SKM-1 (cell line): ENCODE results near the gene KIF6.

Source experiments
- DNase-seq: peaks from one replicate; lab custom pipeline; 2025; ENCODE audit not compliant: unreplicated experiment; lab: John Stamatoyannopoulos, UW

The KIF6 gene

DNA sequence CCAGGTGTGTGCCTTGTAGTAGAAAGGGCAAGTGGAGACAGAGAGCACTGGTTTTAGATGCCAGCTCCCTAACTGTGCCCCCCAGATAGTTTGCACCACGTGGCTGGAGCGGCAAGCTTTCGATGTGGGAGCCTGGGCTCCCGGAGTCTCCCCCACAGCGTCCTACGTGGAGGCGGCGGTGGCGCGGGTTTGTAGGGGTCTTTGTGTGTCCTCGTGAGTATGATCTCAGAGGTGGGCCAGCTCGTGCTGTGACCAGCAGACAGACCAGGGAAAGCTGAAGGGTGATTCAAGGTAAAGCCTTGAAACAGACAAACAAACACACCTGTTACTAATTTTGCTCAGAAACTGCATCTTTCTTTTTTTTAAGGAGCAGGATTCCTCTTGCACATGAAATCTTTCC is 397.1 kb downstream of the KIF6 start:
- no peak for DNase-seq

DNA sequence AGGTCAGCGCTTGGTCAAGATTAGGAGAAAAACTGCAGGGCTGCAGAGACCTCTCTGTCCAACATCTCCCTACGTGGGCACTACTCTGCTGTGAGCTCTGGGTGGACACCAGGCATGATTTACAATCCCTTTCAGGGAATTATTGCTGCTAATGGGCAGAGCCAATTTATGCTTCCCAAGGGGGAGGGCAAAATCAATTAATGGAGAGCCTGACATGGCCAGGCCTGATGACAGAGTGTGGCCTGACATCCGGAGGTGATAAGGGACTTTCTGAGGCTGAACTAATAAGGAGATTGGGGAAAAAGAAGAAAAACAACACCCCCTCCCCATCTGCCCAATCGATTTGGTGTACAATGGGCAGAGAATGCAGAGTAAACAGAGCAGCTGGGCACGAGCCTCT is 397.7 kb downstream of the KIF6 start:
- no peak for DNase-seq

DNA sequence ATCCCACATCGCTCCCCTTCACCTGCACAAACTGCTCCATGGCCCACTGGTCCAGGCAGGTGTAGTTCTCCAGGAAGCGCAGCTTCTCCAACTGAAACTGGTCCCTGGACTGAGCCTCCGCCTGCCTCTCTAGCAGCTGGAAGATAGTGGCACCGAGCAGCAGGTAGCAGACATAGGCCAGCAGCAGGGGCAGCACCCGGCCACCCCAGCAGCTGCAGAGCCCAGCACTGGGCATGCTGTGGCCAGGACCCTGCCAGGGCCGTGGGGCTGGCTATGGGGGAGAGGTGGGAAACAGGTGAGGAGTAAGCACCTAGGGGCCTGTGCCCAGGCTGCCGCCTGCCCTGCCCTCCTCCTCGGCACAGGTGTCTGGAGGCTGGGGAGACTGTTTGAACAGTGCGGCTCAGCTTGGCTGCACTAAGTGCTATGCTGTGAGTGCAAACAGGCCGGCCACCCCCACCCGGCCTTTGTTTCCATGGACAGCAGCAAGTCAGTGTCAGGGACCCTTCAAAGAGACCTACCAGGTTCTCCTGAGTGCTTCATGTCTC is 402.8 kb downstream of the KIF6 start, which contains the start of gene KCNK16:
Gene KCNK16 (minus strand): TSS at position 397 of the 545 bp plus-strand sequence. CDS start 162 bp downstream, at position 235.
- no peak for DNase-seq

DNA sequence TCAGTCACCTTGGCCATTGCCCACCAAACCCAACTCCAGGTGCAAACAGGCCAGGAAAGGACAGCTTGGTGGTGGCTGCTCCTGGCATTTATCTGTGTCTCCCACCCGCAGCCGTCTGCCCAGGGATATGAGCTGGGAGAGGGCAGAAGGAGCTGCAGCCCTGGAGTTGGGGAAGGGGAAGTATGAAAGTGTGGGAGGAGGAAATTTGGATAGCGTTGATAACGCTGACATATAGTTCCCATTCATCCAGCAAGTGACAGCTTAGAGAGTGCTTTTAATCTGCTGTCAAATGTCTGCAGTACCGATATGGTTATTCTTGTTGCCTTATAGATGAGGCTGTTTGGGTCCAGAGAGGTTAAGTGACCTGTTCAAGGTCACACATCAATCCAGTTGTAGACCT is 403.4 kb downstream of the KIF6 start:
- no peak for DNase-seq

DNA sequence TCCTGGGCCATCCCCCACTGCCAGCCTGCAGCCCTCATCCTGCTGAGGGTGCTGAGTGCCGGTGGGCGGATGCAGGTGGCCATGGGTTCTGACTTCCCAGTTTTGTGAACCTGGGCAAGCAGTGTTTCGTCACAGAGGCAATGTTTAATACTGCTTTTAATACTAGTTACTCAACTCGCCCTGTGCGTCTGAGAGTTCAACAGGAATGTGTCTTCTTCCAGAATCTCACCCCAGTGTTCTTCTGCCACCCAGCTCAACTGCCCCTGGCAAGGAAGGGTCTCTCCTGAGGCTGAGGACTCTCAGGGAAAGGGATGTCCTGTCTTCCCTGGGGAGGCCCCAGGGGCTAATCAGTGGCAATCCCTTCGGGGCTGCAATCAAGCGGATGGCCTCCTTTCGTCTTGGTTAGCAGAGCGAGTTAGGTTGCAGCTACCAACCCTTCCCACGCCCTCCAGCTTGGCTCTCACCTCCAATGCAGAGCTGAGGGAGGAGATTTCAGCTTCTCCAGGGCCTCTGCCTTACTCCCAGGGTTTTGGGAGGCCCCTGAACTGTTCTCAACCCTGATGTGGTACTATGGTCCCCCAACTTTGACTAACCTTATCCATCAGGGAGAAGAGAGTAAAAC is 404.7 kb downstream of the KIF6 start:
- DNase-seq: no peak

DNA sequence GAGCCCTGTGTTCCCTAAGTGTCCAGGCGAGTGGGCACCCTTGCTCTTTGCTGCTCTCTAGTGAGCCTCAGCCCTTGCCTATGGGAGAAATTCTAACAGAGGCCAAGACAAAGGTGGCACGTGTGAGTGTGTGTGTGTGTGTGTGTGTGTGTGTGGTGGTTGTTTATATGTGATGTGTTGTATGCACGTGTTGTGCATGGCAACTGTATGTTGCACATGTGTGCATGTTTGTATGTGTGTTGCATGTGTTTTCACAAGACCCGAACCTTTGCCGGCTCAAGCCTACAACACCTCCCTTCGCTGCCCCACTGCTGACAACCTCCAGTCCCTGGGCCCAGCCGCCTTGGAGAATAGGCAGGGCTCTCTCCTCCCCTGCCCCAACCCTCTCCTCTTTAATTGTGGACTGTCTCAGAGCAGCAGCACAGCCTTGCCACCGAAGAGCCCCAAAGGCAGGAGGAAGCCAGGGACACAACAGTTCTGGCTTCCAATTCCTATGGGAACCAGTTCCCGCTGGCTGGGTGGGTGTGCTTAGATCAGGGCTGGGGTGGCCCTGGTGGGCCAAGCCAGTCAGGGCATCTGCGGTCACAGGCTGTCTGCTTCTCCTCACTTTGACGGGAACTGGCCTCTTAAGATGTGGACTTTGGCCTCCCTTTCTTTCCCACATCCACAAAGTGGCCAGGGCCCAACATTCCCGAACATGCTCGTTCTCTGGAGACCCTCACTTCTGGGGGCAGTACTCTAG is 405.4 kb downstream of the KIF6 start:
- no peak for DNase-seq

DNA sequence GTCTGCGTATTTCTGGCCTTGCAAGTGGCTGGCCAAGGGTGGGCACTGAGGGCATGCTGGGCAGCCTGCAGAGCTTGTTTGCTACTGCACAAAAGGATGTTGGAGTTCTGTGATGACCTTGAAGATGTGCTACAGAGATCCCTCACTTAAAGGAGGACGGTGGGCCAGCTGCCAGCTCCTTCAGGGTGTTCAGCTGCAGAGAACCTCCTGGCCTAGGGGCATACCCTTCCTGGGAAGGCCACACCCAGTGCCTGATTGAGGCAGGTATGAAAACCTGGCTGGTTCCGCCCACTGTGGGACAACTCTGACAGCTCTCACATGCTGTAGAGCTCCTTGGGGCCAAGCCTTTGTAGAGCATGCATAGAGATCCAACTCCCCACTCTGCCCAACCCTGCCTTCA is 408.0 kb downstream of the KIF6 start:
- DNase-seq: no peak

DNA sequence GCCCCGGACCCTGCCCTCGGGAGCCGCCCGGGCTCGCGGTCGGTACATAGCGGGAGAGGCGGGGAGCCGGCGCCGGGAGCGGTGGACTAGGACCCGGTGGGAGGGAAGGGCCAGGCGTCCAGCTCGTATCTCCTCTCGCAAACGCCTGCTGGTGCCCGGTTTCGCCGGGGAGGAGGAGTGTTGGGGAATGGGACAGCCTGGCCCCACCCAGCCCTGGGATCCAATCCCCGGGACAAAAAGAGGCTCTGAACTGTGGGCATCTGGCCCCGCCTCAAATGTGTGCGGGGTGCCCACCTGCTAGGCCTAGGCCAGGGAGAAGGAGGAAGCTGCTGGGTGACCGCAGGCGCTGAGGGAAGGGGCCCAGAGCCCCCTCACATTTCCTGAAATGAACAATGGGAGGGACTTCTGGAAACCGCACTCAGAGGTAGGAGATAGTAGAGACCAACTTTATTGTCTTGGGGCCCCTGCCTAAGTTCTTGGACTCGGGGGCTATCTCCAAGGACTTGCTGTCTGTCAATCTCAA is 410.9 kb downstream of the KIF6 start, which contains the start of gene KCNK17:
Gene KCNK17 (minus strand): TSS at position 147 of the 523 bp plus-strand sequence. CDS start 99 bp downstream, at position 48.
- DNase-seq: no peak

DNA sequence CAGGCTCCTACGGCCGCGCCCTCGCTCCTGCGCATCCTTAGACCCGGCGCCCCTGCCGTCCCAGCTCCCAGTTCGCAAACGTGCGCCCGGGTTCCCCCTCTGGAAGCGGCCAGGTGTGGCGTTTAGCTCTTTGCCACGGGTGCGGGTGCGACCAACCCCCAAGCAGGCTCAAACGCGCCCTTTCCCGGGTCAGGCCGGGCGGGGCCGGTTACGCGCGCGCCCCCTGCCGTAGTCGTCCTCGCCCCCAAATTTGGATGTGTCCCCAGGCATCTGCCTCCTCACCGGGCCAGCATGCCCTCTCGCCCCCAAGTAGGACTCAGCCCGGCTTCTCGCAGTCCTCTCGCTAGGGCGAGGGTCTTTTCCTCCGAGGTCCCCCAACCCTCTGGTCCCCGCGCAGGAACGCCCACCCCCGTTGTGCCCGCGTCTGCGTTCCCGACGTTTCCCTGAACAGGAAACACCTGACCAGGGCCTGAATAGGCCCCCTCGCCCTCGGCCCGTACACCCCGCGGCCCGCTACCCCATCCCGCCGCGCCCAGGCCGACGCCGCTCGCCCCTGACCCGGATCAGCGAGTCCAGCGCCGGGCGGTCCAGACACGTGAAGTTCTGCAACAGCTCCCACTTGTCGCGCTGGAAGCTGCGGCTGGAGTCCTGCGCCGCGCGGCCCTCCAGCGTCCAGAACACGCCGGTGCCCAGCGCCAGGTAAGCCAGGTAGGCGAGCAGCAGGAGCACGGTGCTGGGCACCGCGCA is 411.5 kb downstream of the KIF6 start:
- DNase-seq: no peak

DNA sequence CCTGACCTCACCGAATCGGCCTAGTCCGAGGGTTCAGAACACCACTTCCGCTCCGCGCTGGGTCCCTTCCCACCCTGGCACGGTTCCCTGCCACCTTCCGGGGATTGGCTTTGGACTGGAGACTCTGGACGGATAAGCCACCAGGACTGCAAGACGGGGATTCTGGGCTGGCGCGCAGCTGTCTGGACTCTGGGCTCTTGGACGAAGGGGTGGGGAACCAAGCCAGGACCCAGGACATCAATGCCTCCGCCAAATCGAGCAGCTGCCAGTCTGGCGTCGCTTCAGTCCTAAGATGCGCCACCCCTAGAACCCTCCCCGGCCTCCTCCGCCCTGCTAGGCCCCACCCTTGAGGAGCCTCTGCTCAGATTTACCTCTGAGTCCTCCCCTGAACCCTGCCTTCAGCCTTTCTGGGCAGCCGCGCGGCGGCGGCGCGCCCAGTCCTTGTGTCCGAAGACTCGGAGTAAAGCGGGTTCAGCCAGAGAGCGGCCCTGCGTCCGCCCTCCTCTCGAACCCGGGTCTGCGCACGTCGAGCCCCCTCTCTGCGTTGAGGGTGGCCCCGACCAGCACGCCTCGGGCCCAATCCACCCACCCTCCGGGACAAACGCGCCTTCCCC is 412.2 kb downstream of the KIF6 start:
- no peak for DNase-seq

DNA sequence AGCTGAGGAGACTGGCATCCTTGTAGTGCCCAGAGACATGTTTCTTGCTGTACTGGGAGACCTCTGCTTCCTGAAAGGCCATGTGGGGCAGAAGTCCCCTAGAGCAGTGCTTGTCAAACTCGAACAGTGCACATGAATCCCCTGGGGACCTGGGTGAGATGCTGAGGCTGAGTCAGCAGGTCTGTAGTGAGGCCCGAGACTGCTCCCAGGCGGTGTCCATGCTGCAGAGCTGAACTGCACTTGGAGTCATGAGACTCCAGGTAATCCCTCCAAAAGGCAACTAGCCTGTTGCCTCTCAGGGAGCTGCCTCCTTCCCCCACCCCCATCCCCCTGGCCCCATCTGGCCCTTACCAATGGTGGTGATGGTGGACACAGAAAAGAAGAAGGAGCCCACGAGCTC is 414.7 kb downstream of the KIF6 start:
- no peak for DNase-seq

DNA sequence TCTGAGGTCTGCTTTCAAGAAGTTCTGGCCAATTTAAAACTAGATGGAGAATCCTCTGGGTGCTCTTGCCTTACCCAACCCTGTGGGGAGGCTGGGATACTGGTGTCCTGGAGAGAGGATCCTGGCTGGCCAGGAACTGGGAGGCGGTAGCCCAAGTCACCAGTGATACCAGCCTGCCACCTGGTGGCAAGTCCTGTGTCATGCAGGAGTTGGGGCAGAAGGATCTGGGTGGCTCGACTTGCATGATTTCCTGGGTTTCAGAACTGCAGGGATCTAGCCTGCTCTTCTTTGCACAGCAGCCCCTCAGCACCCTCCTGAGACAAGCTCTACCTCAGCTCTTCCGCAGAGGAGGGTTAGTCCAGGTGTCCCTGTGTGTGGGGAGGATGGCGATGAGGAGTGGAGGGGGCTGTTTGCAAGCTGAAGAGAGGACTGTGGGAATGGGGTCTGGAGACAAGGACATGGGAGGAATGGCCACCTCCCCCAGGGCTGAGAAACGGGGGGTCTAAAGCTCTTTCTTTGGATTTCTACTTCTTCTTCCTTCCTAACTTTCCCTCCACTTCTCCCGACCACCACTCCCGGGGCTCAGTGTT is 415.2 kb downstream of the KIF6 start:
- DNase-seq: no peak

DNA sequence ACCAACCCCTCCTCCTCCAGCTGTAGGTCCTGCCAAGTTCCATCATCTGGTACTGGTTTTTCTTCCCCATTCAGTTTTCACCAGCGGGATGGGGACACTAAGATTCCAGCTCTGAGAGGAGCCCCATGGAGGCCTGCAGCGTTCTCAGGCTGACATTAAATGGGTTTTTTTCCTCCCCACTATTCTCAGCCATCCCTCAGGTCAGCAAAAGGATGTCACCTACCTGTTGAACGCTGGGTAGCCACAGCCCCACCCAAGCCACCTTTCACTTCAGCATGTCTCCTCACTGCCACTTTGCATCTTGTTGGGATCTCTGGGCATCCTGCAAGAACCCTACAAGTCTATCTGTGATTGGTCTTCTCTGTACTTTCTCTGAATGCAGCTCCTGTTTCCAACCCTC is 417.7 kb downstream of the KIF6 start:
- DNase-seq: no peak

DNA sequence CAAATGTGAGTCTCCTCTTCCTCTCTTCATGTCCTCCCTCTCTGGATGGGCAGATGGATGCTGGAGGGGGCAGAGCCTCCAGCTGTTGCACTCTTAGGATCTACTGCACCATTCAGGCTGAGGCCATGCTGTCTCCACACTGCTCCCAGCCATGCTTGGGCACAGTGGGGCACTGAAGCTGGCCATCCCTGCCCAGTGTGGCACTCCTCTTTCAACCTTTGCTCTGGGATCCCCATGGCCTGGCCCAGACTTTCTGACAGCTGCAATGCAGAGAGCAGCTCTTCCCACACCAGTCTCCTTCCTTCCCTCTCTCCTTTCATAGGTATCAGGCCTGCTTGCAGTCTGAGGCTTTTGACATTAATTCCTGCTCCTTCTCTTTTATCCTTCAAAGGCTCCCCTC is 420.3 kb downstream of the KIF6 start:
- no peak for DNase-seq

DNA sequence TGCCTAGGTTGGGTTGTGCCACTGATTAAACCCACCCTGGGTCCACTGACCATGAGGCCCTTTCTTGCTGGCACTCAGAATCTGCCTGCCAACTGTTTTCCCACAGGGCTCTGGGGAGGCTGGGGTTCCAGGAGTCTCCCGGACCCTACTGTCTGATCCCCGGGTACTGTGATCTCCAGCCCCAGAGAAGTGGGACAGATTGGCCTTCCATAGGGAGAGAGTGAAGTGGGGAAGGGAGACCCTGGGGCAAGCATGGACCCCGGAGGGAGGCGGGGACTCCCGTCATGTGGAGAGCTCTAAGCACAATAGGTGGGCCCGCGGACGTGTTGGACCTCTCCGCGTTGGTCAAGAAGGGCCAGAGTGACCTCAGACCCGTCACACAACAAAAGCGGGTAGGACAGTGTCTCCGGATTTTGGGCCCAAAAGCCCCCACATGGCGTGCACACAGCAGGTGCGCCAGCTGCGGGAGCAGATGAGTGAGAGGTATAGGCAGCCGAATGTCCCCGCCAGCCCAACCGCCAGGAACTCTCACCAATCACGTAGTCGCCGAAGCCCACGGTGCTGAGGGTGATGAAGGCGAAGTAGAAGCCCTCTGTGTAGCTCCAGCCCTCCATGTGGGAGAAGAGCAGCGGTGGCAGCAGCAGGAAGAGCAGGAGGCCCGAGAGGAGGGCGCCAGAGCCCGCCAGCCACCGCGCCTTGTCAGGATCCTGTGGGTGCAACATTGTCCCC is 421.6 kb downstream of the KIF6 start:
- no peak for DNase-seq

DNA sequence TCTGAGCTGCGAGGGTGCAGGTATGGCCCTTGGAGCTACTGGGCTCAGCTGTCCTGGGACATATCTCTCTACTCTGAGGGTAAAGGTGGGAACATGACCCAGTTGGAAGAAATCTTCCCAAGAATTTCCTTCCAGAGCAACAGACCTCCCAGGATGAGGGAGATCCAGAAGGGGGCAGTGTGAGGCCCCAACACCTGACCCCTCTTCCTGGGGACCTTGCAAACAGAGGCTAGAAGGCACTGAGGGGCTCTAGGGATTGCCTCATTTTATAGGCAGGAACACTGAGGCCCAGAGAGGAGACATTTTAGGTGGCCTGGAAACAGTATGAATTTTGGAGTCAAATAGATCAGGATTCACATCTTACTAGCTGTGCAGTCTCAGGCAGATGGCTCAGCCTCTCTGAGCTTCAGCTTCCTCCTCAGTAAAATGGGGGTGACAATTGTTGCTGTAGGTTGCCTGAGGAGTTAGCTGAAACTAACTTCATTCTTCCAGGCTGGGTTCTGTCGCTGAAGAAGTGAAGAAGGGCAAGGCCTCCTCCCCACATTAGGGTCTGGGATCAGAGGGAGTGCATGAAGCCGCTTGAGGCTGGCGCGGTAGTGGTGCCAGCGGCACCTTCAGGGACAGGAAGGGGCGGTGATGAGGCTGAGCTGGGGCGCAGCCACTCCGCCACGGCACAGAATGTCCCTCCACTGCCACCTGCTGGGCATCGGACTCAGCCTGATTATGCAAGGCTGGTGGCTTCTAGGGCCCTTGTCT is 422.4 kb downstream of the KIF6 start:
- DNase-seq: peak; percentile 61

DNA sequence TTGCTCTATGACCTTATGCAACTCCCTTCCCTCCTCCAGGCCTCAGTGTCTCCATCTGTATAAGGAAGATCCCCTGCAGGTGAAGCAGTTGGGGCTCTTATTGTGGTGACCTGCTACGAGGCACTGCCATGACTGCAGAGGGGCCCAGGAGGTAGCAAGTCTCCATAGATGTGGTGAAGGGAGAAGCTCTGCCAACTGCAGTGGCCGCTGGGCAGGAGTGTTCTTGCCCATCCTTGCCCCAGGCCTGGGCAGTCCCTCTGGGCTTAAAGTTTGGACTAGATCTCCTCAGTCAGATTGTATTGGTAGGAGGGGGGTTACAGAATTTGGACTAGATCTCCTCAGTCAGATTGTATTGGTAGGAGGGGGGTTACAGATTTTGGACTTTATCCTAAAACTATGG is 423.2 kb downstream of the KIF6 start:
- DNase-seq: no peak

DNA sequence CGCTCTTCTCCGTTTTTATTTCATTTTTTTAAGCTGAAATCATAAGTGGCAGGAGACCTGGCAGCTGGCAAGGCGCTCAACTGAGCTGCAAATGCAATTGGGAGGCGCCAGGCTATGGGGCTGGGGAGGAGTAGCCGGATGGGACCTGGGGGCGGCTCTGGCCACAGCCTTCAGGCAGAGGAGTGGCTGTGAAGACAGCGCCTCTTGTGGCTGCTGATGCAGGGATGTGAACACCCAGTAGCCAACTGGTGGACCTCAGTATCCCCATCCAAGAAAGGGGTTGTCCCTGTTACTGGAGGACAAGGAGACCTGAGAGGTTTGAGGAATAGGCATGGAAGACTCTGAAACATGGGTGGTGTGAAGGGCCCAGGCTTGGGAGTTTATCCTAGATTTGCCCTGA is 423.6 kb downstream of the KIF6 start:
- DNase-seq: no peak

DNA sequence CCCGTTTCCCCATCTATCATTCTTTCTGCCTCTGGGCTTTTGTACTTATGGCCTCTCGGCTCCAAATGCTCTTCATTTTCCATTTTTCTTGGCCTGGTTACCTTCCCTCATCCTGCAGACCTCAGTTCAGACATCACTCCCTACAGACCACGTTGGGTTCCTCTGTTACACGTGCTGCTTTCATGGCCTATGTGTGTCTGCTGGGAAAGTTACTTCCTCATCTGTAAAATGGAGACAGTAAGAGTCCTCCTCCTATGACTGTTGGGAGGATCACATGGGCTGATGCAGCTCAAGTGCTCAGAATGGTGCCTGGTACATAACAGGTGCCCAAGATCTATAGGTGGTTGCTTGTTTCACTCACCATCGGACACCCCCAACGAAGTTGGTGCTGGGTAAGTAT is 424.5 kb downstream of the KIF6 start:
- DNase-seq: no peak
